HG03103 (cell line): ENCODE data around the gene OCEL1.
"Not testable (repeated sequence)": the region's sequence is repeated elsewhere in the genome, so short reads cannot be mapped to it uniquely, and the experiment has no call there.

Source experiments
- ATAC-seq: cut with Tn5 transposase; IDR thresholded peaks from one replicate; pipeline ENCODE4 v1.9.1; 2021; ENCODE audit warnings: low read depth; ENCODE audit not compliant: unreplicated experiment

Gene OCEL1

GRCh38 chr19:17260842-17261325, 34.9 kb downstream of the OCEL1 start:
- no peak for ATAC-seq

GRCh38 chr19:17262557-17262956, 36.5 kb downstream of the OCEL1 start:
- no peak for ATAC-seq

DNA sequence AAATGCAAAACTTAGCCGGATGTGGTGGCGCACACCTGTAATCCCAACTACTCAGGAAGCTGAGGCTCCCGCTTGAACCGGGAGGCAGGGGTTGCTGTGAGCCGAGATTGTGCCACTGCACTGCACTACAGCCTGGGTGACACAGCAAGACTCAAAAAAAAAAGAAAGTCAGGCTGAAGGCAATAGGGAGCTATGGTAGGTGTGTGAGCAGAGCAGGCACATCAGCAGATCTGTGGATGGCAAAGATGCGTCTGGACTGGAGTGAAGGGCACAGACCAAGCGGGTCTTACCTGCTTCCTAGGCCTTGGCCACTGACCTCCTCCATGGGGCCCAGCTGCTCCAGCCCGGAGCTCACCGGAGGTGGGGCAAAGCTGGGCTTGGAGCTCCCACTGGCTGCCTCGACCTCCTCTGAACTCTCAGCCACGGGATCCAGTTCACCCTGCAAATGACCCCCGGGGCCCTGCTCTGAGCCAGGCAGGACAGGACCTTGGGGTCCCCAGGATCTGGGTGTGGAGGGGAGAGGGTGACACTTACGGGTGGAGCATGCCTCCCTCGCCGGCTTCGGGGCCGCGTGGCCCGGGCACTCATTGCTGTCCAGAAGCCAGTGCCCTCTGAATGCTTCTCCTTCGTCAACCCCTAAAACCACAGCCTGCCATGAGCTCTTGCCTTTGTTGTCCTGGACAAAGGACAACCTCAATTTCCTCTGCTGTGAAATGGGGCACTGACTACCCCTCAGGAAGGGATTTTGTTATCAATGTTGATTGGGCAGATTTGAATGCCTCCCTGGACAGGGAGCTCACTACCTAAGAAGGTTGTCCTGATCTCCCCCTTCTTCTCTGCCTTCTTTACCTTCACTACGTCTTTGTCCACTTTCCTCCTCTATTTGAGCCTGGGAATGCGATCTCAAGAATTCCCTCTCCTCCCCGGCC, 38.0 kb downstream of the OCEL1 start:
- no peak for ATAC-seq

GRCh38 chr19:17264641-17264979, 38.6 kb downstream of the OCEL1 start, which contains the start of gene USHBP1:
Gene USHBP1, minus strand, starts transcription at chr19:17264745. Its CDS starts 446 bp downstream, at chr19:17264299.
- no peak for ATAC-seq

GRCh38 chr19:17266026-17266425, 40.0 kb downstream of the OCEL1 start:
- no peak for ATAC-seq

GRCh38 chr19:17266589-17266974, 40.6 kb downstream of the OCEL1 start:
- peak; percentile 22 for ATAC-seq

DNA sequence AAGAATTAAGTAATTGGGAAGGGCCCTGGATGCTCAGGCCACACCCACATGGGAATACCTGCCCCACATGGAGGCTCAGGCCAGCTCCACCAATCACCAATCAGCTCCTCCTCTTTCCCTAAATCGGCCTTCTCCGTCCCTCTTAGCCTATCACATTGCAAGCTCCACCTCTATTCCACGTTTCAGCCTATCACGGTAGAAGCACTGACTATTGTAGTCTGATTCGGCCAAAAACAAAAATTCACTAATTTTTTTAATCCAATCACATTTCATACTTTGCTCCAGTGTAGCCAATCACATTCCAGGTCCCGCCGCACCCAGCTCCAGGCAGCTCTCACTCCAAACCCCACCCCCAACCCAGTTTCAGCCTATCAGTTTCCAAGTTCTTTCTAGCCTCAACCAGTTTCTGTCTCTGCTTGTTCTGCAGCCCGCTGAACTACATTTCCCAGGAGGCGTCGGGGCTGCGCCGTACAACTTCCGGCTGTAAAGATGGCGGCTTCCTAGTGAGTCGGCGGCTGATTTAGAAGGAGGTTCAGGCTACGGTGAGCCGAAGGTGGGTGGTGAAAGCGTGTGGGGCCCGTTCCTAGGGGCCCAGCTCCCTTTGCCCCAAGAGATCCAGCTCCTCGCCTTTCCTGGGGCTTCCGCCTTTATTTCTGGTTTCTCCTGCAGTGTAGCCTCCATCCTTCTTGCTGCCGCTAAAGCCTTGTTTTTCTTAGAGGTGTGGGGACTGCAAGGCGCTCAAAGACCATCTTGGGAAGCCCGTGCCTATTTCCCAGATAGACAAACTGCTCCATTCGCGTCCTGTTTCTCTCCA, 41.2 kb downstream of the OCEL1 start, which contains the start of gene BABAM1:
Gene BABAM1 (plus strand): TSS at position 469 of the 814 bp plus-strand sequence. CDS start 1,364 bp downstream, outside the sequence.
- ATAC-seq, result peak; percentile 81

GRCh38 chr19:17268754-17269153, 42.7 kb downstream of the OCEL1 start:
- ATAC-seq, result no peak

DNA sequence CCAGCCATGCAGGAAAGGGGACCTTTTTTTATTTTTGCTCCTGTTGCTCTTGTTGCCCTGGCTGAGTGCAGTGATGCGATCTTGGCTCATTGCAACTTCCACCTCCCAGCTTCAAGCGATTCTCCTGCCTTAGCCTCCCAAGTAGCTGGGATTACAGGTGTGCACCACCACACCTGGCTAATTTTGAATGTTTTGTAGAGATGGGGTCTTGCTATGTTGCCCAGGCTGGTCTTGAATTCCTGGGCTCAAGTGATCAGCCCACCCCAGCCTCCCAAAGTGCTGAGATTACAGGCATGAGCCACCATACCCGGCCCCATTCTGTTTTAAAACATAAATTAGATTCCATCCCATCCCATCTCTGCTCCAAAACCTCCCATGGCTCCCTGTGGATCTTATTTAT, 48.9 kb downstream of the OCEL1 start:
- ATAC-seq, result not testable (repeated sequence)

DNA sequence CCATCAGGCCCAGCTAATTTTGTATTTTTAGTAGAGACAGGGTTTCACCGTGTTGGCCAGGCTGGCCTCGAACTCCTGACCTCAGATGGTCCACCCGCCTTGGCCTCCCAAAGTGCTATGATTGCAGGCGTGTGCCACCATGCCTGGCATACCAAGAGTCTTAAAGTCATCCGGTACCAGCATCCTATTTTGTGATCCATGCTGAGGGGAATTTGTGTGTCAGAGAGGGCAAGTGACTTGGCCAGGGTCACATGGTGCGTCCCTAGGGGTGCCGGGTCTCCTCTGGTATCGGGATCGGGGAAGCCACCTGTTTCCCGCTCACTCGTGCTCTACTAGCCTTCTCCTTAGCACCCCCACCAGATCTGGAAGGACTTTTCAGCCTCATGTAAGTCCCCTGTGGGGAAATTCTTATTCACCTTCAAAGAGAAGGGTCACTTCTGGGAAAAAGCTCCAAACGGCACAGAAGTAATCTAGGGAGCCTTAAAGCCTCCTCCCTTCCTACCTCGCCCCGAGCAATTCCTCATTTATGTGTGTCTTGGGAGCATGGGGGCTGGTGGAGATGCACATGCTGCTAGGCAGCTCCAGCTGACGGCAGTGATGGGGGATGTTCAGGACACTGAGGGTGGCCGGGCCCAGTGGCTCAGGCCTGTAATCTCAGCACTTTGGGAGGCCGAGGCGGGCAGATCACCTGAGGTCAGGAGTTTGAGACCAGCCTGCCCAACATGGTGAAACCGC, 49.6 kb downstream of the OCEL1 start:
- no peak for ATAC-seq
